GM06990 (cell line): ENCODE measurements around the gene AGFG2.
A peak's percentile ranks its signal among the peaks of the same experiment; 100 is the strongest.
"Not testable (repeated sequence)": the region's sequence is repeated elsewhere in the genome, so short reads cannot be mapped to it uniquely, and the experiment has no call there.

Source experiments
- DNase-seq: peaks from one replicate; pipeline ENCODE4 v3.0.0-alpha.2; 2011; ENCODE audit not compliant: insufficient read length; ENCODE audit errors: extremely low read depth
- H3K27me3 ChIP-seq: replicated peaks from 2 replicates; pipeline ENCODE4 v1.6.0; 2011; ENCODE audit warnings: low read length; ENCODE audit not compliant: control insufficient read depth, insufficient read depth
- H3K36me3 ChIP-seq: 2 replicates; pipeline ENCODE4 v1.5.1; 2011; ENCODE audit warnings: low read length; ENCODE audit not compliant: control insufficient read depth, insufficient read depth
- H3K4me3 ChIP-seq: replicated peaks from 2 replicates; pipeline ENCODE4 v1.5.1; 2011; ENCODE audit warnings: low read depth, mild to moderate bottlenecking, control low read depth, low read length
- CTCF ChIP-seq: IDR thresholded peaks from 2 replicates; pipeline ENCODE4 v1.5.1; 2011; ENCODE audit warnings: low read length, control low read depth, mild to moderate bottlenecking, inconsistent platforms; ENCODE audit not compliant: insufficient read depth, poor library complexity, severe bottlenecking

Gene AGFG2

GRCh38 chr7:100493476-100494264 lies 45.3 kb upstream of the AGFG2 start:
- Histone ChIP-seq H3K4me3 (peak overlapping the region; percentile 48), H3K27me3 (no peaks in the 10 kb centered on the region), H3K36me3 (no peaks in the 10 kb centered on the region)
- TF ChIP-seq CTCF: peak; percentile 38
- peak; percentile 67 for DNase-seq

GRCh38 chr7:100496509-100496908 lies 42.5 kb upstream of the AGFG2 start:
- Histone ChIP-seq H3K36me3 (no peaks in the 10 kb centered on the region), H3K4me3 (no peak overlapping the region), H3K27me3 (no peaks in the 10 kb centered on the region)
- no peak for DNase-seq
- no peak for TF ChIP-seq CTCF

- not testable (repeated sequence) for H3K4me3 ChIP-seq, H3K36me3 ChIP-seq, H3K27me3 ChIP-seq, DNase-seq
These were observed 38.3 kb upstream of the AGFG2 start for GRCh38 chr7:100500743-100501142.

GRCh38 chr7:100504031-100504430 lies 35.0 kb upstream of the AGFG2 start:
- H3K36me3 ChIP-seq, DNase-seq: not testable (repeated sequence)

GRCh38 chr7:100504887-100505611 lies 34.0 kb upstream of the AGFG2 start:
- Histone ChIP-seq H3K36me3 (no peaks in the 10 kb centered on the region), H3K4me3 (no peak overlapping the region), H3K27me3 (no peaks in the 10 kb centered on the region)
- DNase-seq: no peak
- TF ChIP-seq CTCF: no peak

More at GRCh38 chr7:100504031-100504430, 35.0 kb upstream of the AGFG2 start:
- H3K4me3 ChIP-seq, H3K27me3 ChIP-seq: not testable (repeated sequence)

GRCh38 chr7:100506356-100506923 lies 32.6 kb upstream of the AGFG2 start:
- DNase-seq: no peak
- H3K36me3 ChIP-seq: no peaks in the 10 kb centered on the region

More at GRCh38 chr7:100506356-100506923, 32.6 kb upstream of the AGFG2 start:
- no peak for TF ChIP-seq CTCF
- H3K4me3 ChIP-seq: no peak overlapping the region
- H3K27me3 ChIP-seq: no peaks in the 10 kb centered on the region
